NK-92 (cell line): Measurements from ENCODE around the gene ADAMTS17.

Experiments
- DNase-seq: peaks from one replicate; lab custom pipeline; 2025; ENCODE audit not compliant: unreplicated experiment; lab: John Stamatoyannopoulos, UW

ADAMTS17 gene

GRCh38 chr15:100341750-100342560 lies at the start of gene ADAMTS17:
Gene ADAMTS17, minus strand, starts transcription at chr15:100341975. Its CDS starts 76 bp downstream, at chr15:100341899.
- peak; percentile 74 for DNase-seq

- DNase-seq = no peak
Observed at GRCh38 chr15:100385300-100386050, 43.7 kb upstream of the ADAMTS17 start.

- no peak for DNase-seq
Observed at GRCh38 chr15:100384108-100384410, 42.3 kb upstream of the ADAMTS17 start.

GRCh38 chr15:100383302-100384107 lies 41.7 kb upstream of the ADAMTS17 start:
- no peak for DNase-seq

- no peak for DNase-seq
Observed at GRCh38 chr15:100373942-100374341, 32.2 kb upstream of the ADAMTS17 start.

GRCh38 chr15:100373120-100373896 lies 31.5 kb upstream of the ADAMTS17 start:
- DNase-seq = no peak

- DNase-seq = no peak
Observed at GRCh38 chr15:100372739-100373119, 31.0 kb upstream of the ADAMTS17 start.

GRCh38 chr15:100355342-100355741 lies 13.6 kb upstream of the ADAMTS17 start:
- DNase-seq = no peak

- no peak for DNase-seq
Observed at GRCh38 chr15:100353449-100353848, 11.7 kb upstream of the ADAMTS17 start.

- no peak for DNase-seq
Observed at GRCh38 chr15:100350434-100351226, 8.9 kb upstream of the ADAMTS17 start.

- no peak for DNase-seq
Observed at GRCh38 chr15:100349696-100350433, 8.1 kb upstream of the ADAMTS17 start.

- no peak for DNase-seq
Observed at GRCh38 chr15:100349321-100349695, 7.5 kb upstream of the ADAMTS17 start.

- DNase-seq = no peak
Observed at GRCh38 chr15:100348578-100348977, 6.8 kb upstream of the ADAMTS17 start.

- no peak for DNase-seq
Observed at GRCh38 chr15:100346866-100347512, 5.2 kb upstream of the ADAMTS17 start.

- no peak for DNase-seq
Observed at GRCh38 chr15:100345438-100345837, 3.7 kb upstream of the ADAMTS17 start.

- no peak for DNase-seq
Observed at GRCh38 chr15:100343251-100343650, 1.5 kb upstream of the ADAMTS17 start.

- no peak for DNase-seq
Observed at GRCh38 chr15:100341239-100341749, 481 bp downstream of the ADAMTS17 start.

GRCh38 chr15:100340721-100341238 lies 995 bp downstream of the ADAMTS17 start:
- DNase-seq = no peak
